ENCODE measurements around the gene PAM. TPM values are rescaled to one million over a fixed set of nuclear protein-coding genes. Genes with fewer than 3 reads are reported as not detected.

PAM gene
- total RNA-seq, 2 experiments from 2014 or later: 15.0 to 15.9 TPM

- H3K27me3 Mint-ChIP-seq: peaks cover under 1% of the 10 kb centered on the region
- POLR2A ChIA-PET: no interaction called here
- no peak overlapping the region for H3K4me3 Mint-ChIP-seq
- CTCF ChIA-PET: no interaction called here
- H3K9me3 Mint-ChIP-seq: no peaks in the 10 kb centered on the region
- no peak for DNase-seq
- H3K4me1 Mint-ChIP-seq: peaks cover 61% of the 10 kb centered on the region
- peak overlapping the region; percentile 6 for H3K27ac Mint-ChIP-seq
- H3K36me3 Mint-ChIP-seq (ENCODE audit: low read depth): no peaks in the 10 kb centered on the region
Measured at GRCh38 chr5:102759289-102759688, 4.2 kb downstream of the PAM start.

DNA sequence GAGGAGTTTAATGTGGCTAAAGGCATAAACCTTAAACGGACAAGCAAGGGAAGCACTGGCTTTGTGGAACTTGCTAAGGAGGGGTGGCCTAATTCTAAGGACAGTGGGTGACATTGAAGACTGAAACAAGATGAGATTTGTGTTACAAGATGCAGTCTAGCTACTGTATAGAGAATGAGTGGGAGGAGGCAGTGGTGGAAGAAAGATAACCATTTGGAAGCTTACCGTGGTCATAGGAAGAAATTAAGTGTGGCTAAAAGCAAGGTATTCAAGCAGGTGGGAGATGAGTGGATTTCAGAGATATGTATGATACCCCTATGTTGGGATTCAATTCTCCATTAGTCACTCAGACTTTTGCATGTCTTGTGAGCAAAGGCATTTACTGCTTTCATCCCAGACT lies 4.6 kb downstream of the PAM start:
- H3K4me1 Mint-ChIP-seq: peaks cover 63% of the 10 kb centered on the region

DNA sequence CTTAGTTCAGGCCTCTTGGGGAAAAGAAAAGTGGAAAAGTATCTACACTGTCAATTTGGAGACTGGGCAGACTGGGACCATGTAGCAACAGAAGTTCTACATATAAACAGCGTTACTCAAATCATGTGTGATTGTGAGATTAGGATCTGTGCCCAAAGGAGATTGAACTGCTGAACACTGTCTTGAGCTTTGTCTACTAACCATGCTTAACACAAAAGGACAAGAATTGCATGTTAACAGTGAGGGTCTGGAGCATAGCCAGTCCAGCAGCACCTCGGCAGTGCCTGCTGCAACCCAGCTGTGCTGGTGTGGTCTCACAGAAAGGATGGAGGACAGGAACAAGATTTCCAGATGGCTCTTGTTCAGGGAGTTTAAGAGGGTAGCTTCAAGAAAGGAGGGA lies 5.7 kb downstream of the PAM start:
- no peaks in the 10 kb centered on the region for H3K36me3 Mint-ChIP-seq (ENCODE audit: low read depth)
- H3K27me3 Mint-ChIP-seq: no peaks in the 10 kb centered on the region
- CTCF ChIA-PET: no interaction called here
- H3K4me1 Mint-ChIP-seq: peaks cover 72% of the 10 kb centered on the region
- DNase-seq: no peak
- peak overlapping the region; percentile 3 for H3K4me3 Mint-ChIP-seq
- H3K9me3 Mint-ChIP-seq: no peaks in the 10 kb centered on the region
- POLR2A ChIA-PET: no interaction called here
- peak overlapping the region; percentile 48 for H3K27ac Mint-ChIP-seq

More for the DNA sequence above, 4.6 kb downstream of the PAM start:
- no peaks in the 10 kb centered on the region for H3K27me3 Mint-ChIP-seq
- ChIA-PET POLR2A (no interaction called here), CTCF (no interaction called here)
- no peak overlapping the region for H3K4me3 Mint-ChIP-seq
- H3K9me3 Mint-ChIP-seq: no peaks in the 10 kb centered on the region
- no peak for DNase-seq
- H3K27ac Mint-ChIP-seq: peak overlapping the region; percentile 6
- no peaks in the 10 kb centered on the region for H3K36me3 Mint-ChIP-seq (ENCODE audit: low read depth)

DNA sequence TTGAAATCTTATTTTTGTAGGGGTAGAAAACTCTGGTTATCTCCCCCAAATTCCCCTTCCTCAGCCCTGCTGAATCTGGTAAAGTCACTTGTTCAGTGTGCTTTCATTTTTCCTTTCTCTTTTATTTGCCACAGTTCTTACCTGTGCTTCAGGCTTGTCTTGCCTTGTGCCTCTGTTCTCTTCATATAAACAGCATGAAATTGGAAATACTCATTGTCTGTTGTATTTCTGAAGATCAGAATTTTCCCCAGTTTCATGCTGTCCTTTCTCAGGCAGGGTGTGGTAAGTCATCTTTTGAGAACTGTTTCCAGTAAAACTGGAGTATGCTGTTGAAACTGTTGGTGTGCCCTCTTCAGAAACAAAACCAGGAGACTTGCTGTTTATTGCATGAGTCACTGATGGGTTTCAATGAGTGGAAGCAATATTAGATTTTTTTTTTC lies 7.0 kb downstream of the PAM start:
- H3K27ac Mint-ChIP-seq: peak overlapping the region; percentile 74
- ChIA-PET POLR2A (interaction anchor here (0.7 kb wide), 1 partner anchor 791 kb away, joined by 4 read pairs; no protein-coding TSS in a partner anchor), CTCF (no interaction called here)
- no peaks in the 10 kb centered on the region for H3K36me3 Mint-ChIP-seq (ENCODE audit: low read depth)
- peak overlapping the region; percentile 67 for H3K4me3 Mint-ChIP-seq
- H3K27me3 Mint-ChIP-seq: no peaks in the 10 kb centered on the region
- DNase-seq: no peak
- H3K4me1 Mint-ChIP-seq: peaks cover 67% of the 10 kb centered on the region
- no peaks in the 10 kb centered on the region for H3K9me3 Mint-ChIP-seq

DNA sequence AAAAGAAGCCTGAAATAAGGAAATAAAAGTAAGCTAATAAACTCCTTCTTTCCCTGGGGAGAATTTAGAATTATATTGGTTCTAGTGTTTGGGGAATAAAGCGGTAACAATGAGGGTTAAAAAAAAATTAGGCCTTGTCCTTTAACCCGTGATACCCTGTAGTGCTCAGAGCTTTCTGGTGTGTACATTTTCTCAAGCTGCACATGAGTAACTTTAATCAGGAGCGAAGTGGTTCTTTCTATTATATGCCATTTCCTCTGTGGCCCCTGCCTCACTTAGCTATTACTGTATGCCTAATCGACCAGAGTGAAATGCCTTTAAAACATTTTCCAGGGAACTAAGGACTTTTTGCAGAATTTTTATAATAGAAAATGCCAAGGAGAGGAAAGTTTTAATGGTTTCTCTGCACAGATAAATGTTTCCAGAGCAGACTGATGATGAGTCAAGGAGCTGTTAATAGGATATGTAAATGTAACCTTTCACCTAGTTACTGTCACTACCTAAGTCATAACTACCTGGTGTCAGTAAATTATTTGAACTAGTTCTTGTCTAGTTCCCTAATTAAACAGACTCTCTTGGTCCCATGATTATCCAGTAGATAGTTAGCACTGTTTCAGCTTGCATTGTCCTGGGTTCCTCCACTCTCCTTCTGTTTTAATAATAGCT lies 7.6 kb downstream of the PAM start:
- peak overlapping the region; percentile 74 for H3K27ac Mint-ChIP-seq
- CTCF ChIA-PET: interaction anchor here (1.2 to 2.5 kb wide), 3 partner anchors 15 to 357 kb away, joined by 3 to 7 read pairs (median 5); partner anchors contain the start of genes GIN1 and PPIP5K2
- no peaks in the 10 kb centered on the region for H3K9me3 Mint-ChIP-seq
- POLR2A ChIA-PET: interaction anchor here (0.7 kb wide), 1 partner anchor 791 kb away, joined by 4 read pairs; no protein-coding TSS in a partner anchor
- H3K36me3 Mint-ChIP-seq (ENCODE audit: low read depth): peaks cover 2% of the 10 kb centered on the region
- DNase-seq: no peak
- peaks cover 69% of the 10 kb centered on the region for H3K4me1 Mint-ChIP-seq
- H3K4me3 Mint-ChIP-seq: peak overlapping the region; percentile 67
- no peaks in the 10 kb centered on the region for H3K27me3 Mint-ChIP-seq

DNA sequence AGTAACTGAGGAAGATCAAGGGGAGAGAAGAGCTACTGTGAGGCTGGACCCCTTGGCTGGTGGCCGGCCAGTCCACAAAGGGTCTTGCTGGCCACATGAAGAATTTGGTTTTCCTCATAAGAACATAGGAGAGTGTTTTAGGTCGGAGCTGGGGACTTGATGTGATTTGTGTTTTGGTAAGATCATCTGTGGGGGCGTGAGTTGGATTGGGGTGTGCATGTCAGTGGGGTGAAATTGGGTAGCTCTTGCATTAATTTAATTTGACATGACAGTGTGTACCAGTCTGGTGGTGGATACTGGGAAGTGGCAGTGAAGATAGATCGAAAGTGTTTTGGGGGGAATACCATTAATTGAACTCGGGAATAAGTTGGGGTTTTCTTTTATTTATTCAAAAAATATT lies 8.6 kb downstream of the PAM start:
- POLR2A ChIA-PET: no interaction called here
- CTCF ChIA-PET: interaction anchor here (0.6 to 2.5 kb wide), 5 partner anchors 10 to 373 kb away, joined by 3 to 7 read pairs (median 3); partner anchors contain the start of genes GIN1 and PPIP5K2
- no peaks in the 10 kb centered on the region for H3K27me3 Mint-ChIP-seq
- DNase-seq: no peak
- no peaks in the 10 kb centered on the region for H3K9me3 Mint-ChIP-seq
- peaks cover 3% of the 10 kb centered on the region for H3K36me3 Mint-ChIP-seq (ENCODE audit: low read depth)
- peaks cover 62% of the 10 kb centered on the region for H3K4me1 Mint-ChIP-seq
- no peak overlapping the region for H3K4me3 Mint-ChIP-seq
- no peak overlapping the region for H3K27ac Mint-ChIP-seq

DNA sequence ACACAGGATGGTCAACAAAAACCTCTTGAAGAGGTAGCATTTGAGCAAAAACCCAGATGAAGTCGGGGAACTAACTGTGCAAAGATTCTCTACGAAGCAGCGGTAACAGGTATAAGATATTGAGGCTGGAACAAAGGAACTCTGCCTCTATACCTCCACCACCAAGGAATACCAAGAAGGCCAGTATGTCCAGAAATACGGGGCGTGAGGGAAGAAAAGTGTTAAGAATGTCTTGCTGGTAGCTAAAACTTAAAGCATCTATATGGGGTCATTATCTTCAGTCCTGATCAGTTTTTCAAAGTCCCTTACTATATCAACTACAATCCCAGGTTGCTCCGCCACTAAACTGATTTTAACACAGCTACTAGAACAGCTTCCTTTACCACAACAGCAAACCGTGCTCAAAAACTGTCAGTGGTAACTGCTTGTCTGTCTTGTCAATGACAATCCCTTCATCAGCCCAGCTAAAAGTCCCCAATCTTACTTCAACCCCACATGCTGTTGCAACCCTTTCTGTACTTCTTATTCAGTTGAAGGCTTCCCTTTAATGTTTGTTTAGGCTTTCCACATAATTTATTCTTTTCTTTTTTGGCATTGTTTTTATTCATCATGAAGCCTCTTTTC lies 9.4 kb downstream of the PAM start:
- ChIA-PET POLR2A (no interaction called here), CTCF (interaction anchor here (0.6 to 2.5 kb wide), 6 partner anchors 10 to 380 kb away, joined by 3 to 7 read pairs (median 3); partner anchors contain the start of genes GIN1 and PPIP5K2)
- H3K36me3 Mint-ChIP-seq (ENCODE audit: low read depth): peaks cover 3% of the 10 kb centered on the region
- H3K27me3 Mint-ChIP-seq: no peaks in the 10 kb centered on the region
- H3K4me1 Mint-ChIP-seq: peaks cover 60% of the 10 kb centered on the region
- peak overlapping the region; percentile 27 for H3K27ac Mint-ChIP-seq
- no peak overlapping the region for H3K4me3 Mint-ChIP-seq
- peak; percentile 21 for DNase-seq
- H3K9me3 Mint-ChIP-seq: no peaks in the 10 kb centered on the region

- Mint-ChIP-seq H3K4me1 (peaks cover 53% of the 10 kb centered on the region), H3K36me3 (ENCODE audit: low read depth) (peaks cover 3% of the 10 kb centered on the region), H3K27me3 (no peaks in the 10 kb centered on the region), H3K27ac (peak overlapping the region; percentile 31), H3K4me3 (no peak overlapping the region), H3K9me3 (no peaks in the 10 kb centered on the region)
- CTCF ChIA-PET: interaction anchor here (1.1 to 1.5 kb wide), 2 partner anchors 9 to 13 kb away, joined by 3 read pairs; no protein-coding TSS in a partner anchor
- no peak for DNase-seq
- POLR2A ChIA-PET: no interaction called here
Measured at GRCh38 chr5:102765350-102765749, 10.2 kb downstream of the PAM start.

- Mint-ChIP-seq H3K27me3 (no peaks in the 10 kb centered on the region), H3K27ac (no peak overlapping the region), H3K36me3 (ENCODE audit: low read depth) (peaks cover 6% of the 10 kb centered on the region), H3K9me3 (no peaks in the 10 kb centered on the region), H3K4me3 (no peak overlapping the region), H3K4me1 (peaks cover 49% of the 10 kb centered on the region)
- ChIA-PET CTCF (interaction anchor here (0.8 kb wide), 1 partner anchor 11 kb away, joined by 3 read pairs; no protein-coding TSS in a partner anchor), POLR2A (no interaction called here)
- DNase-seq: no peak
Measured at GRCh38 chr5:102766295-102767090, 11.4 kb downstream of the PAM start.

- H3K27me3 Mint-ChIP-seq: no peaks in the 10 kb centered on the region
- H3K4me3 Mint-ChIP-seq: no peak overlapping the region
- H3K9me3 Mint-ChIP-seq: no peaks in the 10 kb centered on the region
- H3K36me3 Mint-ChIP-seq (ENCODE audit: low read depth): peaks cover 7% of the 10 kb centered on the region
- H3K4me1 Mint-ChIP-seq: peaks cover 45% of the 10 kb centered on the region
- ChIA-PET CTCF (no interaction called here), POLR2A (no interaction called here)
- no peak for DNase-seq
- no peak overlapping the region for H3K27ac Mint-ChIP-seq
Measured at GRCh38 chr5:102767862-102768261, 12.8 kb downstream of the PAM start.

DNA sequence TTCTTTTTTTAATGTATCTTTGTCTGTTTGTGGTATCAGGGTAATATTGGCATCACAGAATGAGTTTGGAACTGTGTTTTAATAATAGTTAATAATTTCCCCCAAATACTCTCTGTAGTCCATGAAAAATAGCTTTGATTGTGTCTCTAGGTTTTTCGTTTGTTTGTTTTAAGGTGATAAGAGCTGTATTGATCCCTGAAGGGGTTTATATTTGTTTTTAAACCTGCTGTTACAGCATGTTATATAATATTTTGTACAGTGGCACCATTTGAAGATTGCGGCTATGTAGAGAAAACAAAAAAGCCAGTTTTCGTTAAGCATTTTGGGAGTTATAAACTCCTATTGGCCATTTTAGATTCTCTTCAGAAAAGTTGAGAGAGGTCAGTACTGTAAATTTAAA lies 15.7 kb downstream of the PAM start:
- ChIA-PET CTCF (interaction anchor here (3.1 kb wide), 1 partner anchor 13 kb away, joined by 8 read pairs; no protein-coding TSS in a partner anchor), POLR2A (no interaction called here)
- no peaks in the 10 kb centered on the region for H3K27me3 Mint-ChIP-seq
- peaks cover 19% of the 10 kb centered on the region for H3K4me1 Mint-ChIP-seq
- no peak overlapping the region for H3K27ac Mint-ChIP-seq
- no peak for DNase-seq
- peaks cover 7% of the 10 kb centered on the region for H3K9me3 Mint-ChIP-seq
- H3K36me3 Mint-ChIP-seq (ENCODE audit: low read depth): peaks cover 17% of the 10 kb centered on the region
- no peak overlapping the region for H3K4me3 Mint-ChIP-seq

DNA sequence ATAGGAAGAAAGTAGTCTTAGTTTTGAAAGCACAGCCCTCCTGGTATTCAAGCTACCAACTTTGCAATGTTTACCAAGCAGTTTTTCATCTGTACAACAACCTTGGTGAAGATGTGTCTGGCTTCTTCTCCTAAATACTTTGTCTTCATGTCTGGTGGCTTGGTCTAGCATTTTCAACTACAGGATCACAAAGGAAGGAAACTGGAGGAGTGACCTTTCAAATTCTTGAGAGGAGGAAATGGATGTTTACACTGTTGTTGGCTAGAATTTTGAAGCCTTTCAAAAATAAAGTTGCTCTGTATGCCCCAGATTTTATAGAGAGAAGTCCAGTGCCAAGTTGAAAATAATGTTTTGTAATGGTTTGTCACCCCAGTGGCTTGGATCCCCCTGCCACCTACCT lies 16.3 kb downstream of the PAM start:
- no peak for DNase-seq
- Mint-ChIP-seq H3K27me3 (no peaks in the 10 kb centered on the region), H3K36me3 (ENCODE audit: low read depth) (peaks cover 18% of the 10 kb centered on the region), H3K4me1 (peaks cover 22% of the 10 kb centered on the region), H3K9me3 (peaks cover 7% of the 10 kb centered on the region), H3K27ac (peak overlapping the region; percentile 15), H3K4me3 (no peak overlapping the region)
- CTCF ChIA-PET: interaction anchor here (3.1 kb wide), 1 partner anchor 14 kb away, joined by 8 read pairs; no protein-coding TSS in a partner anchor
- POLR2A ChIA-PET: no interaction called here

GRCh38 chr5:102772273-102772672 lies 17.2 kb downstream of the PAM start:
- Mint-ChIP-seq H3K9me3 (peaks cover 7% of the 10 kb centered on the region), H3K27ac (no peak overlapping the region), H3K27me3 (no peaks in the 10 kb centered on the region), H3K36me3 (ENCODE audit: low read depth) (peaks cover 18% of the 10 kb centered on the region), H3K4me1 (peaks cover 20% of the 10 kb centered on the region), H3K4me3 (no peak overlapping the region)
- CTCF ChIA-PET: no interaction called here
- POLR2A ChIA-PET: no interaction called here
- DNase-seq: no peak
